K562 (cell line): Measurements from ENCODE around the gene RAB14. TPM values are rescaled to one million over a fixed set of nuclear protein-coding genes. Genes with fewer than 3 reads are reported as not detected.

Experiments used
- ATF4 ChIP-seq: fragments of 450-650 bp; formaldehyde crosslinking; IDR thresholded peaks from 2 replicates; pipeline ENCODE4 v1.4.0; 2022; ENCODE audit warnings: mild to moderate bottlenecking, moderate library complexity
- CEBPG ChIP-seq, 3 experiments: fragments of 200-800 bp in 1 of 3; sonication (Bioruptor generic) in 1 of 3; sonication (generic) in 1 of 3; formaldehyde crosslinking in 1 of 3; IDR thresholded peaks in 2 of 3; conservative IDR thresholded peaks in 1 of 3; 2 replicates each; pipeline versions ENCODE4 v1.6.1 to v1.8.0; 2016 to 2022; ENCODE audit warnings: missing compliant biosample characterization in 2 of 3, missing genetic modification characterization in 2 of 3, mild to moderate bottlenecking in 1 of 3, missing genetic modification reagents in 1 of 3
- DMBX1 ChIP-seq: fragments of 250-450 bp; sonication (Bioruptor Pico); IDR thresholded peaks from 2 replicates; pipeline ENCODE4 v1.8.0; 2022; ENCODE audit warnings: inconsistent platforms, mild to moderate bottlenecking, moderate library complexity, borderline replicate concordance
- E4F1 ChIP-seq: fragments of 250-450 bp; sonication (Bioruptor Pico); IDR thresholded peaks from 2 replicates; pipeline ENCODE4 v1.5.0; 2021; ENCODE audit warnings: mild to moderate bottlenecking, borderline replicate concordance
- FOXJ2 ChIP-seq: fragments of 200-800 bp; sonication (Bioruptor generic); IDR thresholded peaks from 2 replicates; pipeline ENCODE4 v1.6.1; 2016; ENCODE audit warnings: missing genetic modification characterization, missing compliant biosample characterization
- HBP1 ChIP-seq: fragments of 450-650 bp; formaldehyde crosslinking; IDR thresholded peaks from 2 replicates; pipeline ENCODE4 v1.4.0; 2022; ENCODE audit warnings: missing genetic modification characterization
- HNRNPK ChIP-seq: fragments of 200-400 bp; formaldehyde crosslinking; IDR thresholded peaks from one replicate; pipeline ENCODE4 v1.6.1; 2018; ENCODE audit warnings: mild to moderate bottlenecking, low read depth, low read length; ENCODE audit not compliant: poor library complexity, severe bottlenecking
- KAT2B ChIP-seq: IDR thresholded peaks from one replicate; pipeline ENCODE4 v1.6.1; 2012; ENCODE audit warnings: low read depth, mild to moderate bottlenecking, control low read depth, inconsistent platforms, low read length, moderate library complexity
- MTA3 ChIP-seq: fragments of 450-650 bp; formaldehyde crosslinking; IDR thresholded peaks from 2 replicates; pipeline ENCODE4 v1.6.1; 2017; ENCODE audit warnings: mild to moderate bottlenecking, borderline replicate concordance
- NBN ChIP-seq: fragments of 450-650 bp; IDR thresholded peaks from 2 replicates; pipeline ENCODE4 v1.6.1; 2016; ENCODE audit warnings: low read depth, mild to moderate bottlenecking
- NFE2L1 ChIP-seq: fragments of 450-650 bp; IDR thresholded peaks from 2 replicates; pipeline ENCODE4 v1.6.1; 2016; ENCODE audit warnings: missing genetic modification characterization, low read depth, mild to moderate bottlenecking, missing compliant biosample characterization, moderate library complexity, borderline replicate concordance
- RFX7 ChIP-seq: fragments of 250-450 bp; sonication (Bioruptor Pico); IDR thresholded peaks from 2 replicates; pipeline ENCODE4 v1.5.1; 2021; ENCODE audit warnings: mild to moderate bottlenecking
- STAT5B ChIP-seq: fragments of 250-450 bp; sonication (Bioruptor Pico); IDR thresholded peaks from 2 replicates; pipeline ENCODE4 v1.8.0; 2021; ENCODE audit warnings: mild to moderate bottlenecking, inconsistent platforms
- ZBTB9 ChIP-seq: fragments of 450-650 bp; formaldehyde crosslinking; IDR thresholded peaks from 2 replicates; pipeline ENCODE4 v1.4.0; 2020; ENCODE audit warnings: mild to moderate bottlenecking, moderate library complexity
- polyA plus RNA-seq, 8 experiments: library from polyadenylated mRNA; depleted of rRNA in 4 of 8; stranded (reverse) in 5 of 8; unstranded in 3 of 8; fragments of >200 nt; fragmentation: Nextera tagmentation in 2 of 8; fragmentation: Illumina TruSeq in 1 of 8; extraction: Ambion mirVana in 2 of 8; extraction: Trizol in 1 of 8; gene quantifications; 2 replicates each; pipeline versions ENCODE4 v1.2.1 to v1.2.3, GENCODE V29; 2011 to 2014; ENCODE audit warnings: inconsistent platforms in 1 of 8, missing spikeins in 1 of 8
- total RNA-seq, 7 experiments: library from RNA; depleted of rRNA in 6 of 7; stranded (reverse); fragments of >200 nt in 6 of 7; fragmentation: Illumina TruSeq in 2 of 7; extraction: Trizol in 2 of 7; gene quantifications; 2 replicates each; pipeline versions ENCODE4 v1.2.1 to v1.2.3, GENCODE V29; 2011 to 2021; ENCODE audit warnings: low replicate concordance in 1 of 7
- TF ChIP-seq, protein P1 (sequence below): IDR thresholded peaks from 2 replicates; pipeline ENCODE4 v1.6.1; 2016; ENCODE audit warnings: missing genetic modification characterization, missing compliant biosample characterization
- TF ChIP-seq, protein P2 (sequence below): fragments of 250-450 bp; sonication (Bioruptor Pico); IDR thresholded peaks from 2 replicates; pipeline ENCODE4 v1.8.0; 2021; ENCODE audit warnings: mild to moderate bottlenecking, moderate library complexity
- TF ChIP-seq, protein P3 (sequence below): fragments of 450-650 bp; formaldehyde crosslinking; IDR thresholded peaks from 2 replicates; pipeline ENCODE4 v1.4.0; 2022; ENCODE audit warnings: missing genetic modification characterization

The RAB14 gene
- total and polyA plus RNA-seq, 9 of the 15 experiments (the other 6 are each of a cell fraction or from before 2014, with no cell fraction given), result 10.3 to 41.8 (median 20.9) TPM

GRCh38 chr9:121214005-121214404, 12.3 kb upstream of the RAB14 start (continued):
- TF ChIP-seq, protein P1, sequence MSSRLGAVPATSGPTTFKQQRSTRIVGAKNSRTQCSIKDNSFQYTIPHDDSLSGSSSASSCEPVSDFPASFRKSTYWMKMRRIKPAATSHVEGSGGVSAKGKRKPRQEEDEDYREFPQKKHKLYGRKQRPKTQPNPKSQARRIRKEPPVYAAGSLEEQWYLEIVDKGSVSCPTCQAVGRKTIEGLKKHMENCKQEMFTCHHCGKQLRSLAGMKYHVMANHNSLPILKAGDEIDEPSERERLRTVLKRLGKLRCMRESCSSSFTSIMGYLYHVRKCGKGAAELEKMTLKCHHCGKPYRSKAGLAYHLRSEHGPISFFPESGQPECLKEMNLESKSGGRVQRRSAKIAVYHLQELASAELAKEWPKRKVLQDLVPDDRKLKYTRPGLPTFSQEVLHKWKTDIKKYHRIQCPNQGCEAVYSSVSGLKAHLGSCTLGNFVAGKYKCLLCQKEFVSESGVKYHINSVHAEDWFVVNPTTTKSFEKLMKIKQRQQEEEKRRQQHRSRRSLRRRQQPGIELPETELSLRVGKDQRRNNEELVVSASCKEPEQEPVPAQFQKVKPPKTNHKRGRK (tag), result peak; percentile 52; the same call in 1 of the 2 replicates
- TF ChIP-seq FOXJ2 (tag) (no peak), NFE2L1 (no peak), ATF4 (CRISPR knock-in tag) (no peak), STAT5B (CRISPR knock-in tag) (no peak), MTA3 (no peak), HBP1 (CRISPR knock-in tag) (peak; percentile 71; the same call in 1 of the 2 replicates), CEBPG (CRISPR knock-in tag; IDR thresholded peaks at IDR 0.05) (no peak), CEBPG (tag; conservative IDR thresholded peaks at IDR 0.05 in 1 of 2, IDR thresholded peaks at IDR 0.05 in 1 of 2) (no peak), KAT2B (no peak), HNRNPK (no peak), NBN (no peak), E4F1 (CRISPR knock-in tag) (no peak), DMBX1 (no peak), ZBTB9 (CRISPR knock-in tag) (no peak), RFX7 (CRISPR knock-in tag) (no peak)
- TF ChIP-seq, protein P2, sequence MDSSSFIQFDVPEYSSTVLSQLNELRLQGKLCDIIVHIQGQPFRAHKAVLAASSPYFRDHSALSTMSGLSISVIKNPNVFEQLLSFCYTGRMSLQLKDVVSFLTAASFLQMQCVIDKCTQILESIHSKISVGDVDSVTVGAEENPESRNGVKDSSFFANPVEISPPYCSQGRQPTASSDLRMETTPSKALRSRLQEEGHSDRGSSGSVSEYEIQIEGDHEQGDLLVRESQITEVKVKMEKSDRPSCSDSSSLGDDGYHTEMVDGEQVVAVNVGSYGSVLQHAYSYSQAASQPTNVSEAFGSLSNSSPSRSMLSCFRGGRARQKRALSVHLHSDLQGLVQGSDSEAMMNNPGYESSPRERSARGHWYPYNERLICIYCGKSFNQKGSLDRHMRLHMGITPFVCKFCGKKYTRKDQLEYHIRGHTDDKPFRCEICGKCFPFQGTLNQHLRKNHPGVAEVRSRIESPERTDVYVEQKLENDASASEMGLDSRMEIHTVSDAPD, result no peak
- TF ChIP-seq, protein P3, sequence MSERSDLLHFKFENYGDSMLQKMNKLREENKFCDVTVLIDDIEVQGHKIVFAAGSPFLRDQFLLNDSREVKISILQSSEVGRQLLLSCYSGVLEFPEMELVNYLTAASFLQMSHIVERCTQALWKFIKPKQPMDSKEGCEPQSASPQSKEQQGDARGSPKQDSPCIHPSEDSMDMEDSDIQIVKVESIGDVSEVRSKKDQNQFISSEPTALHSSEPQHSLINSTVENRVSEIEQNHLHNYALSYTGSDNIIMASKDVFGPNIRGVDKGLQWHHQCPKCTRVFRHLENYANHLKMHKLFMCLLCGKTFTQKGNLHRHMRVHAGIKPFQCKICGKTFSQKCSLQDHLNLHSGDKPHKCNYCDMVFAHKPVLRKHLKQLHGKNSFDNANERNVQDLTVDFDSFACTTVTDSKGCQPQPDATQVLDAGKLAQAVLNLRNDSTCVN (CRISPR knock-in tag), result no peak
